ENCODE data around the gene KLHDC7A. TPM values are rescaled to one million over a fixed set of nuclear protein-coding genes. Genes with fewer than 3 reads are reported as not detected.

The KLHDC7A gene
- total RNA-seq, 1 experiment from 2014 or later: not detected

DNA sequence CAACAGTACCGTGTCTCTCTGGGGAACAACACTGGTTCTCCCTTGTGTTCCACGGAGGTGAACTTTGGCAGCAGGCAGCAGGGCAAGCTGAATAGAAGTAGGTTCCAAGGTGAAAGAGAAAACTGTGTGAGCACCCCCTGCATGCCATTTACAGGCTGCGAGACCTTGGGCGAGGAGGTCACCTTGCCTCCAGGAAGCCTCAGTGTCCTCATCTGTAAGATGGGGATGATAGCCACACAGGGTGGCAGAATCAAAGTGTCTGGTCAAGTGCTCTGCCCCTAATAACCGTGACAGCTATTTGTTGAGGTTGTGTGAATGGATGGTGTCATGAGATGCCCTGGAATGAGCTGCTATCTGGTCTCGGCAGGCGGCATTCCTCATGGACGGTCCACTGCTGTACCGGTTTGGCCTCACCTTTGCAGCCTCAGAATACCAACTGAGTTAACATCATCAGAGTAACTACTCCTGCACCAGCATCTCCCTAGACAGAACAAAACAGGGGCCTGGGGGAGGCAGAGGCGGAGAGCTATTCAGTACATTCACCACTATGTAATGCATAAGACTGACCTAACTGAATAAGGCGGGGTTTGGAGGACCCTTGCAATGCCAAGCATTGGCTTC lies 7.4 kb upstream of the KLHDC7A start:
- DNase-seq (ENCODE audit: low read depth): no peak

DNA sequence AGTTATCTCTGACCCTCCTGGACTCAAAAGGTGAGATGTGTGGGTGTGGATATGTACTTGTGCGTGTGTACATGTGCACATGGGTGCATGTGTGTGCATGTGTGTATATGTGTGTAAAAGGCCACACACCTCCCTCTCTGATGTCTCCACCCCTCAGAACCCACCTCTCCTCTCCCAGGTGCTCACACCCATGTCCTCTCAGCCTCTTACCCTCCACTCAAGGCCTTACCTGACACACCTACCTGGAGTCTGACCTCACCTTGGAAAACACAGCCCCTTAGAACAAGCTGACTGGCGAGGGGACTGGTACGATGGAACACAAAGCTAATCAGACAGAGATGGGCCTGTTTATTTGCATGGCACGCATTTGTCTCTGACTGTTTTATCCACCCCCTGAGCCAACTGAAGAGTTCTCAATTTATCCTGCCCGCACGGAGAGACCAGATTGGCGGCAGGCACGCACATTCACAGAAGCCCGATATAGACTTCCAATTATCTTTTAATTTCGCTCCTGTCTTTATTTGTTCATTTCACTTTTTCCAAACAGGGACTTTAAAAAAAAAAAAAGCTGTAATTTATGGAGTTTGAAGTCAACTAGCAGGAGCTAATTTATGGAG lies 6.1 kb upstream of the KLHDC7A start:
- DNase-seq (ENCODE audit: low read depth): no peak

DNA sequence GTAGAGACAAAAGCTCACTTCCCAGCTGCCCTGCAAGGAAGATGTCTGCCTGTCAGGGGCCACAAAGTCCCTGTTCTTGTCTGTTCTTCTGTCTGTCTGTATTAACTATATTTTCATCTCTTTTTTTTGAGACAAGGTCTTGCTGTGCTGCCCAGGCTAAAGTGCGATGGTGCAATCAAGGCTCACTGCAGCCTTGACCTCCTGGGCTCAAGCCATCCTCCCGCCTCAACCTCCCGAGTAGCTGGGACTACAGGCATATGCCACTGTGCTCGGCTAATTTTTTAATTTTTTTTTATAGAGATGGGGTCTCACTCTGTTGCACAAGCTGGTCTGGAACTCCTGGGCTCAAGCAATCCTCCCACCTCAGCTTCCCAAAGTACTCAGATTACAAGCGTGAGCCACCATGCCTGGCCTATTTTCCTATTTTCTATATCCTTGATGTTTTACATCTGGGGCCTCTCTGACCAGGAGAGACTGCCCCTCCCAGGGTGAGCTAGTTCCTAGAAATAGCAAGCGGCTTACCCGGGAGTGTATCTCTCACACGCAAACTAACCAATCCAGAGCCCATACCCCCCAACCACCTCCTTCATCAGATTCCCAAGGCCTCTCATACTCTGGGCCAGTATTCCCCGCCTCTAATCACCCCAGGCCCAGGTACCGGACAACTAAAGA lies 5.4 kb upstream of the KLHDC7A start:
- no peak for DNase-seq (ENCODE audit: low read depth)

DNA sequence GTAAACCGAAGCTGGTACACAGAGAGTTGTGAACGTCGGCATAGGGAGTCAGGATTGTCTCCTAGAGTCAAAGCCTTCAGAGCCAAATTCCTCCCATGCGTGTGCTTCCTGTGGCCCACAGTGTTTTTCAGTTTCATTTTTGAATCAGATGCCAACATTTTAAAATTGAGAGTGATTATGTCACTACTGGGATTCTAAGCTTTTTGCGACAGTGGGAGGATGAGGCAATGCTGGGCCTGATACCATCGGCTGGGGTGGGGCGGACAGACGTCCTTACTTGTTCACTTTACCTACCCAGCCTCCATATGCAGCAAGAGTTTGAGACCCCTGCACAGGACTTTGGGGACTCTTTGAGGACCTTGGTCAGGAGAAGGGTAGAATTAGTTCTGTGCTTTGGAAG lies 1.3 kb upstream of the KLHDC7A start:
- DNase-seq (ENCODE audit: low read depth): no peak

DNA sequence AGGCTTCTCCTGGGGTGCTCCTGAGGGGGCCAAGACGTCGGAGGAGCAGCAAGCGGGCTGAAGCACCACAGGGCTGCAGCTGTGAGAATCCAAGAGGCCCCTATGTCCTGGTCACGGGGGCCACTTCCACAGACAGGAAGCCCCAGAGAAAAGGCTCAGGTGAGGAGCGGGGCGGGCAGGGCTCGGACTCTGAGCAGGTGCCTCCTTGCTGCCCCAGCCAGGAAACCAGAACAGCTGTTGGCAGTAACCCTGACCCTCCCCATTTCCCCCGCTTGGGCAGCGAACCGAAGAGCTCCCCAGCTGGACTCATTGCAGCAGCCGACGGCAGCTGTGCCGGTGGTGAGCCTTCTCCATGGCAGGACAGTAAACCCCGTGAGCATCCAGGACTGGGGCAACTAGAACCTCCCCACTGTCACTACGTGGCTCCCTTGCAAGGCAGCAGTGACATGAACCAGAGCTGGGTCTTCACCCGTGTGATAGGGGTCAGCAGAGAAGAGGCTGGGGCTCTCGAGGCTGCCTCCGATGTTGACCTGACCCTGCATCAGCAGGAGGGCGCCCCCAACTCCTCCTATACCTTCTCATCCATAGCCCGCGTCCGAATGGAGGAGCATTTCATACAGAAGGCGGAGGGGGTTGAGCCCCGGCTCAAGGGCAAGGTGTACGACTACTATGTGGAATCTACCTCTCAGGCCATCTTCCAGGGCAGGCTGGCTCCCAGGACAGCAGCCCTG lies 625 bp downstream of the KLHDC7A start:
- DNase-seq (ENCODE audit: low read depth): no peak

DNA sequence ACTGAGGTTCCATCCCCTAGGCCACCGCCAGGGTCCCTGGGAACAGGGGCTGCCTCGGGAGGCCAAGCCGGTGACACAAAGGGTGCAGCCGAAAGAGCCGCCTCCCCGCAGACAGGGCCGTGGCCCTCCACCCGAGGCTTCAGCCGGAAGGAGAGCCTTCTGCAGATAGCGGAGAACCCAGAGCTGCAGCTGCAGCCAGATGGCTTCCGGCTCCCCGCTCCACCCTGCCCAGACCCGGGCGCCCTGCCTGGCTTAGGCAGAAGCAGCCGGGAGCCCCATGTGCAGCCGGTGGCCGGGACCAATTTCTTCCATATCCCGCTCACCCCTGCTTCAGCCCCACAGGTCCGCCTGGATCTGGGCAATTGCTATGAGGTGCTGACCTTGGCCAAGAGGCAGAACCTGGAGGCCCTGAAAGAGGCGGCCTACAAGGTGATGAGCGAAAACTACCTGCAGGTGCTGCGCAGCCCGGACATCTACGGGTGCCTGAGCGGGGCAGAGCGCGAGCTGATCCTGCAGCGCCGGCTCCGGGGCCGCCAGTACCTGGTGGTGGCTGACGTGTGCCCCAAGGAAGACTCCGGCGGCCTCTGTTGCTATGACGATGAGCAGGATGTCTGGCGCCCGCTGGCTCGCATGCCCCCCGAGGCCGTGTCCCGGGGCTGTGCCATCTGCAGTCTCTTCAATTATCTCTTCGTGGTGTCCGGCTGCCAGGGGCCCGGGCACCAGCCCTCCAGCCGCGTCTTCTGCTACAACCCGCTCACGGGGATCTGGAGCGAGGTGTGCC lies 1.4 kb downstream of the KLHDC7A start:
- no peak for DNase-seq (ENCODE audit: low read depth)

DNA sequence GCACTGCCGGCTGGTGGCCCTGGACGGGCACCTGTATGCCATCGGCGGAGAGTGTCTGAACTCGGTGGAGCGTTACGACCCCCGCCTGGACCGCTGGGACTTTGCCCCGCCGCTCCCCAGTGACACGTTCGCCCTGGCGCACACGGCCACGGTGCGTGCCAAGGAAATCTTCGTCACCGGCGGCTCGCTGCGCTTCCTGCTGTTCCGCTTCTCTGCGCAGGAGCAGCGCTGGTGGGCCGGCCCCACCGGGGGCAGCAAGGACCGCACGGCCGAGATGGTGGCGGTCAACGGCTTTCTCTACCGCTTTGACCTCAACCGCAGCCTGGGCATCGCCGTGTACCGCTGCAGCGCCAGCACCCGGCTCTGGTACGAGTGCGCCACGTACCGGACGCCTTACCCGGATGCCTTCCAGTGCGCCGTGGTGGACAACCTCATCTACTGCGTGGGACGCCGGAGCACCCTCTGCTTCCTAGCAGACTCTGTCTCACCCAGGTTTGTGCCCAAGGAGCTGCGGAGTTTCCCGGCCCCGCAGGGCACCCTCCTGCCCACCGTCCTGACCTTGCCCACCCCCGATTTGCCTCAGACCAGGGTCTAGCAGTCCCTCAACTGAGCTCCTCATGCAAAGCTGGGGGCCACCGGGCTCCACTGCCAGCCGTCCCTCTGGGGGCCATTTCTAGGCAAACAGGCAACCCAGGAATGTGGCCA lies 2.1 kb downstream of the KLHDC7A start:
- DNase-seq (ENCODE audit: low read depth): no peak

DNA sequence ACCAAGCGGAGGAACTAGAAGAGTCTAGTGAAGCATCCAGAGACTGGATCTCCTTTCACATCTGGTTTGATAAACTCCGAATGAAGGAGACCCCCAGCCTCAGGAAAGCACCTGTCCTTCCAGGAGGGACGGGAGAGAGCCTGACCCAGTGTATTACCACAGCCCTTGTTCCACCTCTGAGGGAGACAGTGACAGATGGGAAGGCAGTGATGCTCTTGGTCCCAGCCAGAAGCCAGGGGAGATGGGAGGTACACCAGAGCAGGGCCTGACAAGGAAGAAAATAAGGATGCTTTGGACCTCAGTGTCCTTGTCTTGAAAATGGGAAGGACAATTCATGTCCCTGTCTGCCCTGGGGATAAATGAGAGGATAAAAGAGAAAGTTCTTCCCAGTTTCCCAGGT lies 3.5 kb downstream of the KLHDC7A start:
- no peak for DNase-seq (ENCODE audit: low read depth)

DNA sequence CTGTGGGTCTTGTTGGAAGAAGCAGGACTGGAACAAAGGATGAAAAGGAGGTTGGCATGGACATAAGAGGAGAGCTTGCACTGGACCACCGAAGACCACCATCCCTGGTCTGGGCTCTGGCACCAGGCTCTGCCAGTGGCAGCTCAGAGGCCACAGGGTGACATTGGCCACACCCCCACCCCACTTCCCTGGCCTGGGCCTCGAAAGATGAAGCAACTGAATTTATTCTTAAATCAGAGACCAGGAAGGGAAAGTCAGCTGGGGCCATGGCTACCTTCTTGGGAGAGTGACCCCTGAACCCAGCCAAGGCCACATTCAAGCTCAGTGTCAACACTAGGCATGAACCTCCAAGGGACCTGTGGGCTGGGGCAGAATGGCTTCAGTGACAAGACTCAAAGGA lies 4.0 kb downstream of the KLHDC7A start:
- DNase-seq (ENCODE audit: low read depth): no peak

DNA sequence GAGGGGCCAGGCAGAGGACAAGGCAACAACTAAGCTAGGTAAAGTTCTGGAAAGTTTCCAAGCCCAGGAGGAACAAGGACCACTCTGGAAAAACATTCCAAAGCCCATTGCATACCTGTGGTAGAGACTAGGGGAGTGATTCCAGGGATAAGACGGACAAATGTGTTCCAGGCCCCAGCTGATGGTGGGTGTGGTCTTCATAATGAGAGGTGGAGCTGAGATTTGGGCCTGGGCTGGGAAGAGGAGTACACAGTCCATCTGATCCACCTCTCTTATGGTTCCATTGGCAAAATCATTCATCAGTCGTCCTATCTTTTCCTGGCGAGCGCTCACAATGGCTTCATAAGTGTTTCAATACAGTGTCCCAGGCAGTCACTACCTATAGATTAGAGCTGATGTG lies 4.5 kb downstream of the KLHDC7A start:
- no peak for DNase-seq (ENCODE audit: low read depth)

DNA sequence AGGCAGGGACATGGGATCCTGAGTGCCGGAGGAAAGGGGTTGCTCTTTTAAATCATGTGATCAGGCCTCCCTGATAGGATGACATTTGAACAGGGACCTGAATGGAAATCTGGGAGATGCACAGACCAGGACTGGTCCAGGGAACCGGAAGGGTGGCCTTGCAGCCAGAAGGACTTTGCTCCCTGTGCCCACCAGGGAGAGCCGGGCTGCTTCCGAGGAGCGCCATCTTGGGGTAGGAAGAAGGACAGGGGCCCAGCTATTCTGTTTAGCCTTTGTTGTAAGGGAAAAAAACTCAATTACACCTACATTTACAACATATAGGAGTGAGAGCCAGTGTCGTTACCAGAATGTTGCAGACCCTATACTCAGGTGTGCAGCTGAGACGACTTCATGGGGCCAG lies 5.5 kb downstream of the KLHDC7A start:
- no peak for DNase-seq (ENCODE audit: low read depth)

DNA sequence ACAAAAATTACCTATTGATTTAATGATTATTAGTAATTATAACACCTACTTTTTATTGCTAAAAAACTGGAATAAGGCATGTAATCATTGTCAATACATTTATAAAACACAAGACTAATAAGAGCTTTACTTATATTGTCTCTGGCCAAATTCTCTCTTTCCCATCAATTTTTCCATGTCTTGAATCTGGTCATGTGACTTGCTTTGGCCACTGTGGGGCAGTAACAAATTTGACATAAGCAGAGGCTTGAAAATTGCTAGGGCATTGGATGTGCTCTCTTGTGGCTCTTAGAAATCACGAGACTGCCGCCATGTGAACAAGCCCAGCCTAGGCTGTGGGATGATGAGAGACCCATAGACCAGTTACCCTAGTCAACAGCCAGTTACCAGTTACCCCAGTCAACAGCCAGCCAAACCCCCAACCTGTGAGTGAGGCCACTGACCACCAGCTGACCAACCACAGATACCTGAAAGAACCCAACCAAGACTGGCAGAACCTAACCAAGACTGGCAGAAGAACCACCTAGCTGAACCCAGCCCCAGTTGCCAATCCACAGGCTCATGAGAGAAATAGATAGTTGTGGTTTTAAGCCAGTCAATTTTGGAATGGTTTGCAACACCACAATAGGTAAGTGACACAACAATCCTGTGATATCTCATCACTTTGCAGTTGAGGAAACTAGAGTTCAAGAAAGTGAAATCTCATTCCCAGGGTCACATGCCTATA lies 8.8 kb downstream of the KLHDC7A start:
- no peak for DNase-seq (ENCODE audit: low read depth)

DNA sequence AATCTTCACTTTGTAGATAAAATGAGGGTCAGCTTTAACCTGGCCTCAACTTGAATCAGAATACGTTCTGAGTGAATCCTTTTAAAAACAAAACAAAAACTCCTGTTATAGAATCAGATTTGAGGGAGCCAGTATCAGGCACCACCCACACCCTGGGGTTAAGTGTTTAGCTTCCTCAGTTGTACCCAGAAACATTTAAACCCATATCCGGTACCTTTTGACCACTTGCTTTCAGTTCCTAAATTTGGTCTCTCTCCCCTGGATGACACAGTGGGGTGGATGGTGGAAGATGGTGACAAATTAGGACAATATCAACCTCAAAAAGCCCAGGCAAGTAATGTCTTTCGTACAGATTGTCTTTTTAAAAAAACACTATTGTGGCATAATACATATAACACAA lies 10.4 kb downstream of the KLHDC7A start:
- no peak for DNase-seq (ENCODE audit: low read depth)

DNA sequence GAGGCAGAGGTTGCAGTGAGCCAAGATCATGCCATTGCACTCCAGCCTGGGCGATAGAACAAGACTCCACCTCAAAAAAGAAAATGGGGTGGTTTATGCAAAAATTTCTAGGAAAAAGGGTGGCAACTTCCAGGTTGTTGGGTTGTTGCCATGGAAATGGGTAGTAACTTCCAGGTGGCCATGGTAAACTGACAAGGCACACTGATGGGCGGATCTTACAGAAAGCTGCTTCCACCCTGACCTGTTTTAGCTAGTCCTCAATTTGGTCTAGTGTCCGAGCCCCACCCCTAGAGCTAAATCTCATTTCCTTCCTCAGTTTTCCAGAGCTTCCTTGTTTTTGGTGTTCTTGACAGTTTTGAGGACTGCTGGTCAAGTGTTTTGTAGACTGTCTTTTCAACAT lies 13.6 kb downstream of the KLHDC7A start:
- no peak for DNase-seq (ENCODE audit: low read depth)

DNA sequence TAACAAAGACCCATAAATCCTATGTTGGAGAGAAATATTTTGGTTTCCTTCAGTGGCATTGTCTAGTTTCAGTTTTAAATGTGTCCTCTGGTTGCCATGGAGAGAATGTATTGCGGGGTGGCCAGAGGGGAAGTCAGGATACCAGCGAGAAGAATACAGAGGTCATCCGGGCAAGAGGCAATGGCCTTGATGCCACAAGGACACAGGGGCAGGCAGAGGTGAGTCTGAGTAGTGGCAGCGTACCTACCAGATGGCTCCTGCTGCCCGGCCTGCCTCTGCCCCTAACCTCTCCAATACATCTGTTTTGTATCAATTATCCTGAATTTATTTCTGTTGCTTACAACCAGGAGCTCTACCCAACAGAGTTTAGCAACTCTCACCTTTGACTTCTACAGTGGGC lies 14.9 kb downstream of the KLHDC7A start:
- no peak for DNase-seq (ENCODE audit: low read depth)

DNA sequence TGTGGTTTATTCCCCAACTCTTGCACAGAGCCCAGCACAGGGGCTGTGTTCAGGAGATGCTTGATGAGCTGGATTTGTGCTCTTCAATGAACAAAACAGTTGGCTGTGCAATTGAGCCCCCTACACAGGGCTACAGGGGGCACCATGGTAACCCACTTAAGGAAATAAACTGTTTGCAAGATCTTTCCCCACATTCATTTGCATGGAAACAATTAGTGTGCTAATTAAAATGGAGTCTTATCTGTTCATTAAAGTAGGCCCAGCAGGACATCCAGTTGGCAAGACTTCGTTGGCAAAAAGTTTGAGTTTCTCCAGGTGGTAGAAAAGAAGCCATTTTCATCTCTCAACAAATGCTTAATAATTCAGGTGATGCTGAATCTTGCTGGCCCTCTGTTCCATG lies 15.3 kb downstream of the KLHDC7A start:
- no peak for DNase-seq (ENCODE audit: low read depth)

DNA sequence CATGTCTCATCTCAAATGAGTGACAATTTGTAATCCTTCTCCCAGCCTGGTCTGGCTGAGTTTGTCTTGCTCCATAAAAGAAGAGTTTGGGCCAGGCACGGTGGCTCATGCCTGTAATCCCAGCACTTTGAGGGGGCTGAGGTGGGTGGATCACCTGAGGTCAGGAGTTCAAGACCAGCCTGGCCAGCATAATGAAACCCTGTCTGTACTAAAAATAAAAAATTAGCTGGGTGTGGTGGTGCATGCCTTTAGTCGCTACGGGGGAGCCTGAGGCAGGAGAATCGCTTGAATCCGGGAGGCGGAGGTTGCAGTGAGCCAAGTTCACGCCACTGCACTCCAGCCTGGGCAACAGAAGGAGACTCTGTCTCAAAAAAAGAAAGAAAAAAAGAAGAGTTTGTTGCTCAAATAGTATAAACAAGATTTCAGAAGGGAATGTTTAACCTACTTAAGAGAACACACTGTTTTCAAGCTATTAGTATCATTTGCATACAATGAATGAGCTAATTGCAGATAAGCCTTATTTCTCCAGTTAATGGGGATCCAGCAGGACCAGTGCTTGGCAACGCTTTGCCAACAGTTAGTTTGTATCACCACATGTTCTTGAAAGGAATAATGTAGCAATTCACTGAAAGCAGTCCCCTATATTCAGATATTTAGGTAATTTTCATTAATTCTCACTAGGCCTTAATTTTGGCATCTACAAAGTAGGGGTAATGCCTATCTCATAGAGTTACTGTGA lies 15.9 kb downstream of the KLHDC7A start:
- DNase-seq (ENCODE audit: low read depth): no peak

DNA sequence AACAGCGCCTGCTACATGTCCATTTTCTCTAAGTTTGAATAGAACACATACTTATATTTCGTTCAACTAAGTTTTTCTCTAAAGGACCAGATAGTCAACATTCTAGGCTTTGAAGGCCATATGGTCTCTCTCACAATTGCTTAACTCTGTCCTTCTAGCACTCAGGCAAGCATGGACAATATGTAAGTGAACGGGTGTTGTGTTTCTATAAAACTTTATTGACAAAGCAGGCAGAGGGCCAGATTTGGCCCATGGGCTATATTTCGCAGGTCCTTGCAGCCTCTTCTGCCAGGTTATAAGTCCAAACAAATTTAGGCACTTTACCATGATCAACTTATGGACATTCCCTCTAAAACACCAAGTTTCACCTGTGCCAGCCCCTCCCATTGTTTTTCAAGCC lies 21.1 kb downstream of the KLHDC7A start:
- DNase-seq (ENCODE audit: low read depth): no peak

DNA sequence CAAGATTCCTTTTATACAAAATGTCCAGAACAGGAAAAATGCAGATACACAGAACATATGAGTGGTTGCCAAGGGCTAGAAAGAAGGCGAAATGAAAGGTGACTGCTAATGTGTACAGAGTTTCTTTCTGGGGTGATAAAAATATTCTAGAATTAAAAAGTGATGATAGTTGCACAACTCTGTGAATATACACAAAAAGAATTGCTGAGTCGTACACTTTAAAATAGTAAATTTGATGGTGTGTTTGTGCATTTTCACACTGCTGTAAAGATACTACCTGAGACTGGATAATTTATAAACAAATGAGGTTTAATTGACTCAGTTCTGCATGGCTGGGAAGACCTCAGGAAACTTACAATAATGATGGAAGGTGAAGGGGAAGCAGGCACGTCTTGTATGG lies 23.9 kb downstream of the KLHDC7A start:
- DNase-seq (ENCODE audit: low read depth): no peak

DNA sequence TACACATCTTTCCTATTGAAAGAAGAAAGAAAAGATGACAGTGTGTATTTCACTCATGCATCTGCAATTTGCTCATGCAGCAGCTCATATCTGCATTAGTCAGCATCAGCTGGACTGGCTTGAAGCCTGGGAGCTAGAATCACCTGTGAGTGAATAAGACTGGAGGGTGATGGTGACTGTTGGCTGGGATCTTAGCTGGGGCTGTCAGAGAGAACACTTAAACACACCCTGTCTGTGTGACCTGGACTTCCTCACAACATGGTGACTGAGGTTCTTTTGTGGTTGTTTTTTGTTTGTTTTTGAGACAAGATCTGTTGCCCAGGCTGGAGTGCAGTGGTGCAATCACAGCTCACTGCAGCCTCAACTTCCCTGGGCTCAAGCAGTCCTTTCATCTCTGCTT lies 24.9 kb downstream of the KLHDC7A start:
- no peak for DNase-seq (ENCODE audit: low read depth)
